GF-D8 (cell line): Measurements from ENCODE around the gene RPTOR.

Experiments
- DNase-seq: peaks from one replicate; lab custom pipeline; 2025; lab: John Stamatoyannopoulos, UW

RPTOR gene

DNA sequence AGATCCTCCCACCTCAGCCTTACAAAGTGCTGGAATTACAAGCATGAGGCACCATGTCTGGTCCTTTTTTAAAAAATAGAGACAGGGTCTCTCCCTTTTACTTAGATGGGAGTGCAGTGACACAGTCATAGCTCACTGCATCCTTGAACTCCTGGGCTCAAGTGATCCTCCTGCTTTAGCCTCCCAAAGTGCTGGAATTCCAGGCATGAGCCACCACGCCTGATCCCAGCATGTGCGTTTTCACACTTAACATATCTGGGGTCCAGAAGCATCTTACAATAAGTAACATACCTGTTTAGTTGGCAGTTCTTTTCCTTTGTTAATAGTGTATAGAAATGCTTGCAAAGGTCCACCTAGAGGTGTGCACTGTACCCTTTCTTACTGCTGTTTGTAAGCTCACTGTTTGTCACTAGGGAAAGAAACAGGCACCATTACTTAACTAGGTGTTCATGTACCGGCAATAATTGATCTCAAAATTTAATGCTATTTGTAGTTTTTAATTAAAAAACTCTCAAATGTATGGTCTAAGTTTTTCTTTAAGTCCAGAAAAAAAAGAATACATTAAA lies 221.7 kb downstream of the RPTOR start:
- DNase-seq = no peak

DNA sequence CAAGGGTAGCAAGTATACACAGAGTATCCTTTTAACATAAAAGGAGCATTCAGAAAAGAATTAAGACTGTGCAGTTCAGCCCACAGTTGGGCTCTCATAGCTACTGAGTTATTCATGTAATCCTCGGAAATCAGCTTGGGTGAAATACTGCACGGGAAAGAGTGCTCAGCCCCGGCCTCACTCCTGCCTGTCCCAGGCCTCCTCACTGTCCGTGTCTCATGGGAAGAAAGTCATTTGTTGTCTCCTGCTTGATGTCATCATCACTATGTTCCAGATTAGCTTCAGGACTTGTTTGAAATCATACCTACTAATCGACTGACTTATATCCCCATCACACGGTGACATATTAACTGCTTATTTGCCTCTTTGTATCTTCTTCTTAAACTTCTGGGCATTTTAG lies 223.8 kb downstream of the RPTOR start:
- DNase-seq = no peak

GRCh38 chr17:80768936-80769335 lies 224.3 kb downstream of the RPTOR start:
- DNase-seq = no peak

DNA sequence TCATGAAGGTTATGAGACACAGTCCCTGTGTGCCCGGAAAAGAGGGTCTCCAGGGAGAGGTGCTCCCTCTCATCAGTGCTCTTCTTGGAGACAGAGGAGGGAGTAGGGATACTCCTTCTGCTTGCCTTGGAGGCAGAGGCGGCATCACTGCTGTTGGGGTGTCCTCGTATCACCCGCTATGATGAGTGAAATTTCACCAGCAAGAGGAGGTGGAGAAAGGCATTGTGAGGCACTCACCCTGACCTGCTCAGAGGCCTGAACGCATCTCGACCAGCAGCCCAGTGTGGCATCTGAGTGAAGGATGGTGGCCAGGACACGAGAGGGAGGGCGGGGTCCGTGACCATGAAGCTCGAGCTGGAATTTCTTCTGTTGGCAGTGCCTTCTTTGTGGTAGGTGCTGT lies 224.9 kb downstream of the RPTOR start:
- DNase-seq = no peak

DNA sequence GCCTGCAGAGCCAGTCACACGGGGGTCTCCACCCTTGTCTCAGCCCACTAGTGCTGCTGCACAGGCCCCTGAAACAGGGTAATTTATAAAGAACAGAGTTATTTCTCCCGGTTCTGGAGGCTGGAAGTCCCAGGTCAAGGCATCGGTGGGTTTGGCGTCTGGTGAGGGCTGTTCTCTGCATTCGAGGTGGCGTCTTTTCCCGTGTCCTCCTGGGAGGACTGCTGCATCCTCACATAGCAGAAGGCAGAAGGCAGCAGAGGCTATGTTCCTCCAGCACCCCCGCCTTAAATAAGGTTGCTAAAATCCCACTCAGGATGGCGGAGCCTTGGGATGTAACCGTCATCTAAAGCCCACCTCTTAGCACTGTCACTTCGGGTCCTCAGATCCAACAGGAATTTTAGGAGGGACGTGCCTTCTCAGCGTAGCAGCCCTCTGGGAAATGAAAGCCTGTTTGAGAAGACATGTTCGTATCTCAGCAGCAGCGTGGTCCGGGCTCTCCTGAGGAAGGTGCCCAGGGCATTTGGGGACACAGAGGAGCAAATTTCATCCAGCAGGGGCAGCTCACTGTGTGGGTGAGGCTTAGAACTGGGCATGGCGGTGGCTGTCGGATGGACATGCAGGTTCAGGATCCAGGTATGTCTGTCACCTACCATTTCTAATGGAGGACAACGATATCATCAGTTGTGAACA lies 225.4 kb downstream of the RPTOR start:
- no peak for DNase-seq

- no peak for DNase-seq
These were observed 226.4 kb downstream of the RPTOR start for GRCh38 chr17:80770881-80771611.

DNA sequence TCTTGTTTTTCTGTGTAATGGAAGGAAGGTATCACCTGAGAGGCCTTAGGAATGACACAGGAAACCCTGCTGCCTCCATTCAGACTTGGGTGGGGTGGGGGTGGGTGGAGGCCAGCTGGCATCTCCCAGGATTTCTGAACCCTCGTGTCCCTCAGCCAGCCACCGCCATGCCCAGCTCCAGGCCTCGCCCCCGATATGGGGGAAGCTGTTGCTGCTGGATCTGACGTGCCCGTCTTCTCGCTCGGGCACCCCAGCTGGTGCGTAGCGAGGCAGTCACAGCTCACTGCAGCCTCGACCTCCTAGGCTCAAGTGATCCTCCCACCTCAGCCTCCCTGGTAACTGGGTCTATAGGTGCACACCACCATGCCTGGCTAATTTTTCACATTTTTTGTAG lies 227.0 kb downstream of the RPTOR start:
- DNase-seq = no peak

- no peak for DNase-seq
These were observed 228.2 kb downstream of the RPTOR start for GRCh38 chr17:80772906-80773242.

- DNase-seq = no peak
These were observed 228.8 kb downstream of the RPTOR start for GRCh38 chr17:80773243-80773991.

DNA sequence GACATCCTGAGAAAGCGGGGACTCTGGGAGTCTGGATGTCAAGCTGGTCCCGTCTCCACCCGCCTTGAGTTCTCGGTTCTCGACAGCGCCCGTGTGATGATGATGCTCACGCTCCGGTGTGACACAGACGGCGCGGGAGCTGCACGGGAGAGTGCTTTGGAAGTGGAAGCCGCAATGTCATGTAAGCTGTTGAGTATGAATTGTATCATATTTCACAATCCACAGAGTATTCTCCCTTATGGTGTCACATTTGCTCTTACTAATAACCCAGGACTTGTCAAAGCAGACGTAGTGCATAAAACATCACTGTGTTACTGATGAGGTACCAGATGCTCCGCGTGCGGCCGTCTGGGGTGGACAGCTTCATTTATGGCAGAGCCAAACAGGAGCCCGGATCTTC lies 229.5 kb downstream of the RPTOR start:
- DNase-seq = no peak

- peak; percentile 75 for DNase-seq
These were observed 230.1 kb downstream of the RPTOR start for GRCh38 chr17:80774643-80775281.

DNA sequence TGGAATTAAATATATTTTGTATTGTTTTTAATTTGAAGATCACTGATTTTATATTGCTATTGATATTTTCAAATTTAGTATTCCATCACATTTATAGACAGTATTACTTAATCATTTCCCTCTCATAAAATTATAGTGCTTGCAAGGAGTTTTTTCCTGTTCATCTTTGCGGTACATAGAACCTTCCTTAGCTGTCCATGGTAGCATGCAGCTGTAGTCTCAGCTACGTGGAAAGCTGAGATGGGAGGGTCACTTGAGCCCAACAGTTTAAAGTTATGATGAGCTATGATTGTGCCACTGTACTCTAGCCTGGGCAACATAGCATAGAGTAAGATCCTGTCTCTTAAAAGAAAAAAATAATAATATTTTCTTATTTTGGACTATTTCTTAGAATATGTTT lies 231.2 kb downstream of the RPTOR start:
- peak; percentile 20 for DNase-seq

DNA sequence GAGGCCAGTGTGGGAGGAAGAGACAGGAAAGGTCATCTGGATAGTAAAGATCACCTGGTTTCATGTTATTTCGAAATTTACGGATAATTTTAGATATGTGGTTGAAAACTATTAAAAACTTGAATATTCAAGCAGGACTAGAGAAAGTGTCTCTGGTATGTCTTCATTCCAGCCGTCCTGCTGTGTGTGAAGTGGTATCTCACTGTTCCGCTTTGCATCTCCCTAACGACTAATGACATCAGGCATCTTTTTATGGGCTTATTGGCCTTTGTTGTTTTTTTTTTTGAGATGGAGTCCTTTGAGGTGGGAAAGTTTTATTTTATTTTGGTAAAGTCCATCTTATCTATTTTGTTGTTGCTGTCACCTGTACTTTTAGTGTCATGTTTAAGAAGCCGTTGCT lies 232.6 kb downstream of the RPTOR start:
- no peak for DNase-seq

GRCh38 chr17:80778716-80779115 lies 234.1 kb downstream of the RPTOR start:
- DNase-seq = no peak

- no peak for DNase-seq
These were observed 234.7 kb downstream of the RPTOR start for GRCh38 chr17:80779336-80779735.

DNA sequence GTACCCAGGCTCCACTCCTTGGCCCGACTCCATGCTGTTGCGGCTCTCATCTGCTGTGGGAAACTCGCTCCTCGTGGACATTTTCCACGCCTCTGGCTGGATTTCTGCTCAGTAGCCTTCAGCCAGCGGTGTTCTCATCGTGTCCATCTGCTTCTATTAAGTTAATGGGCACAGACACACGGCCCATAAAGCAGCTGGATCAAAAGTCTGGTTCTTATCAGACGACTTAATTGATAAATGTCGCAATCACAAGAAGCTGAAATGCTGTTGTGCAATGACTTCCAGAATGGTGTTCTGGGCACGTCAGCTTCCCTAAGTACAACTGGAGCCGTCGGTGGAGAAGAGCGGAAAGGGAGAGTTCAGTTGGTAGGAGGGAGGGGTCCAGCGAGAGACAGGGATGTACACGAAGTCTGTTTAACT lies 235.3 kb downstream of the RPTOR start:
- peak; percentile 38 for DNase-seq

- DNase-seq = peak; percentile 32
These were observed 236.0 kb downstream of the RPTOR start for GRCh38 chr17:80780381-80781198.

DNA sequence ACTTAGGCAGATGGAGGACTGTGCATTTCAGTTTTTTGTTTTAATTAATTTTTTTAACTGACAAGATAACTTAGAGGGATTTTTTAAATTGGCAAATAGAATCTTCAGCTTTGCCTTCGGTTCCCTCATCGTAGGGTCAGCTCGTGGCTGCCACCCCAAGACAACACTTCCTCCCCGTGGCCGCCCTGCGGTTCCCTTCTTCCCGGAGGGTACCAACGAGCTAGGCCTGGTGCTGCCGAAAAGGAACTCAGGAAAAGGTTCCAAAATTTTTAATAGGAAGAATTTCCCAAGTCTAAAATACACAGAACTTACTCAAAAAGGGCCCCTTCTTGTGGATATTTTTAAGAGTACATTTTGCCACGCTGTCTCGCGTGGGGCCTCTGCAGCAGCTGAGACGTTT lies 236.6 kb downstream of the RPTOR start:
- DNase-seq = peak; percentile 32

DNA sequence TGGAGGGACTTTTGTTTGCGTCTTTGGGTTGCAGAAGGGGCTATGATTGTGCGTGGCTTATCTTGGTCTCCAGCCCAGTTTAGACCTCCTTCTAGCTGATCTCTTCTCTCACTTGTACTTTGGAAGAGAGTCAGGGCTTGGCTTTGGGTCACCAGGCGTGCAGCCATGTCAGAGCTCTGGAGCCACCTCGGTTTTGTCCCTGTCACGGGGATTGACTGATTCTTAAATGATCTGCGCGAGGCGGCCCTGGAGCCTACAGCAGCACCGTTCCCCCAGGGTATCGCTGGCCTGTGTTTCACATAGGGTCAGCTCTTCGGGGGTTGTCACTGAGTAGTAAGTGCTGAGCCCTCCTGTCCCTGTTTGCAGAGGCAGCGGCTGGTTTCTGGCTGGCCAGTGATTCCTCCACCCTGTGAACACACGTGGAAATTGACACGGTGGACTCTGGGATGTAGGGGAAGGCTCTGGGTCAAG lies 237.2 kb downstream of the RPTOR start:
- DNase-seq = no peak

DNA sequence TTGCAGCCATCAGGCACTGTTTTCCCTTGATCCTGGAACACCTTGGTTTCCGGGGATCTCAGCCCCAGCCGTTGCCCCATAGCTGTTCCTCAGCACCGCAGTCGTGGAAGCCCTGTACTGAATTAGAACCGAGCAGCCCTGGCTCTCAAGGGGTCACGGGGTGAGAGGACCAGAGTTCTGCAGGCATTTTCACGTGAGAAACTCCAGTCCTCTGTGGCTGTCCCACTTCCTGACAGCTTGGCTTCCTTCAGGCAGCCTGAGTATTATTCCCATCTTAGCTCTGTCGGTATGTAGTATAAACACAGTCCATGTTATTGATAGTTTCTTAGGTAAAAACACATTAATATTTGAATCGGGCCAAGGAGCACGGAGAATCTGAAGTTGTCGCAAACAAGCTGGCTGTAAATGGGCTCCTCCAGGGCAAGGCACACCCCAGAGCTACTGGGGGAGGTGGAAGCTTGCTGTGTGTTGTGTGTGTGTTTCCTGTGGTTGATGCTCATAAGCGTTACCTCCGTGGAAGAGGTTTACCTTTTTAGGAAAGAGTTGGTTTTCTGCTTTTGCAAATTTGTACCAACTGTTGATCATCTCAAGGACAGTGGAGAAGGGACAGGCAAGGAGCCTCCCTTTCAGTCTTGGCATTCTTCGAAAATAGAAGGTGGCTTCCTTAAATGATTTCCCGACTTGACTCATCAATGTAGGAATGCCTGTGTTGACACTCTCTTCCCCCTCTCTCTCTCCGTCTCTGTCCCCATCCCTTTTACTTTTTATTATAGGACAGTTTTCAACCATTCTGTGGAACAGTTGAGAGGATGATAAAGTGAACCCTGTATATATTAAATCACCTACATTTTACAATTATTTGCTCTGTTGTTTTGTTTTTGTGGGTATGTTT lies 238.1 kb downstream of the RPTOR start:
- no peak for DNase-seq
